Sigmoid colon (tissue), 7 donors: ENCODE measurements around the gene SAAL1. TPM values are rescaled to one million over a fixed set of nuclear protein-coding genes. Genes with fewer than 3 reads are reported as not detected.

Experiments
- DNase-seq: peaks from one replicate; pipeline ENCODE4 v3.0.0-alpha.2; 2019
- H3K27ac ChIP-seq, 4 donors: fragments of 200-600 bp; sonication (generic); one replicate each; pipeline ENCODE4 v1.5.1; 2016 to 2019; ENCODE audit warnings: mild to moderate bottlenecking in 1 of 4
- H3K27me3 ChIP-seq, 3 donors: fragments of 200-600 bp; sonication (generic); one replicate each; pipeline ENCODE4 v1.5.1; 2019; ENCODE audit warnings: mild to moderate bottlenecking in 1 of 3
- H3K36me3 ChIP-seq, 4 donors: fragments of 200-600 bp; sonication (generic); one replicate each; pipeline ENCODE4 v1.5.1; 2016 to 2019
- H3K4me1 ChIP-seq, 4 donors: fragments of 200-600 bp; sonication (generic); one replicate each; pipeline ENCODE4 v1.5.1; 2017 to 2019
- H3K4me3 ChIP-seq, 4 donors: fragments of 200-600 bp; sonication (generic); one replicate each; pipeline ENCODE4 v1.5.1; 2017 to 2019; ENCODE audit warnings: mild to moderate bottlenecking in 2 of 4, moderate library complexity in 1 of 4
- H3K9me3 ChIP-seq, 4 donors: fragments of 200-600 bp in 3 of 4; sonication (generic) in 3 of 4; one replicate each; pipeline versions ENCODE4 v1.5.1 to v1.6.1; 2013 to 2019
- CTCF ChIP-seq, 4 experiments: fragments of 450-650 bp in 3 of 4; fragments of 200-600 bp in 1 of 4; IDR thresholded peaks; one replicate each; pipeline ENCODE4 v1.5.1; 2016 to 2019; ENCODE audit warnings: antibody characterized with exemption in 4 of 4, mild to moderate bottlenecking in 3 of 4, moderate library complexity in 2 of 4
- EP300 ChIP-seq, 4 donors: sonication (generic); formaldehyde crosslinking; IDR thresholded peaks; one replicate each; pipeline ENCODE4 v1.6.1; 2017; ENCODE audit warnings: antibody characterized with exemption in 4 of 4
- POLR2A ChIP-seq, 2 donors: fragments of 450-650 bp; IDR thresholded peaks; one replicate each; pipeline ENCODE4 v1.6.1; 2016; ENCODE audit warnings: antibody characterized with exemption in 2 of 2, mild to moderate bottlenecking in 2 of 2, moderate library complexity in 2 of 2
- POLR2AphosphoS5 ChIP-seq, 4 donors: sonication (generic); formaldehyde crosslinking; IDR thresholded peaks; one replicate each; pipeline ENCODE4 v1.6.1; 2017; ENCODE audit warnings: antibody characterized with exemption in 4 of 4
- WGBS, 2 donors: extraction: QIAGEN DNeasy Blood & Tissue Kit; methylation state at CpG; one replicate each; pipeline ENCODE4 v1.1.7; 2013; 5-methylcytosine and 5-hydroxymethylcytosine counted together
- intact Hi-C: fragments of 100-400 bp; cut with DNase I; formaldehyde crosslinking; loops from one replicate; pipeline ENCODE4 v1.15.1; 2023
- polyA plus RNA-seq, 3 donors: library from polyadenylated mRNA; stranded (reverse); fragments of 200-250 nt; gene quantifications; one replicate each; pipeline ENCODE4 v1.2.3, GENCODE V29; 2013
- total RNA-seq, 4 donors: library from RNA; depleted of rRNA; stranded (reverse); fragments of >200 nt; gene quantifications; one replicate each; pipeline ENCODE4 v1.1.0, GENCODE V29; 2016
- donor health status: healthy with polysubstance abuse.
- donor health status: Bipolar disorder and iron deficiency.
- donor health status: healthy.

SAAL1 gene
- total and polyA plus RNA-seq, 7 donors: 7.2 to 14.4 (median 11.5) TPM

- peaks cover 0 to 15% (median 12%) of the 10 kb centered on the region in 4 donors for H3K4me1 ChIP-seq
- intact Hi-C loops: loop anchor here (10.0 kb wide), 1 partner anchor 224 kb away; the partner anchor contains the start of genes GTF2H1 and HPS5
- H3K27ac ChIP-seq: no peak overlapping the region
- no peaks in the 10 kb centered on the region for H3K27me3 ChIP-seq
- H3K4me3 ChIP-seq: no peak overlapping the region
- no peaks in the 10 kb centered on the region for H3K9me3 ChIP-seq
- TF ChIP-seq POLR2A (IDR thresholded peaks at IDR 0.05): no peak
- TF ChIP-seq EP300 (IDR thresholded peaks at IDR 0.05): no peak
- TF ChIP-seq CTCF (IDR thresholded peaks at IDR 0.05): no peak
- no peak for TF ChIP-seq POLR2AphosphoS5 (IDR thresholded peaks at IDR 0.05)
- 36 to 53% methylated on average over 6 of the region's 6 CpGs for WGBS, 2 donors
- peaks cover 0 to 47% (median 11%) of the 10 kb centered on the region in 4 donors for H3K36me3 ChIP-seq
- no peak for DNase-seq
Observed at GRCh38 chr11:18100926-18101656, 4.8 kb downstream of the SAAL1 start.

GRCh38 chr11:18093959-18094358 lies 11.9 kb downstream of the SAAL1 start:
- no peaks in the 10 kb centered on the region for H3K27me3 ChIP-seq
- DNase-seq: no peak
- intact Hi-C loops: no loop called here
- no peak overlapping the region for H3K27ac ChIP-seq
- H3K36me3 ChIP-seq: peaks cover 4 to 66% (median 35%) of the 10 kb centered on the region in 4 donors
- H3K9me3 ChIP-seq: no peaks in the 10 kb centered on the region
- TF ChIP-seq POLR2A (IDR thresholded peaks at IDR 0.05) (no peak), EP300 (IDR thresholded peaks at IDR 0.05) (no peak), CTCF (IDR thresholded peaks at IDR 0.05) (no peak), POLR2AphosphoS5 (IDR thresholded peaks at IDR 0.05) (no peak)
- H3K4me1 ChIP-seq: no peaks in the 10 kb centered on the region
- no peak overlapping the region for H3K4me3 ChIP-seq

- Histone ChIP-seq H3K4me3 (no peak overlapping the region), H3K27me3 (no peaks in the 10 kb centered on the region), H3K27ac (no peak overlapping the region), H3K36me3 (peaks cover 4 to 88% (median 35%) of the 10 kb centered on the region in 4 donors), H3K9me3 (no peaks in the 10 kb centered on the region), H3K4me1 (no peaks in the 10 kb centered on the region)
- no peak for DNase-seq
- WGBS, 2 donors: 96% methylated on average over 2 of the region's 2 CpGs
- TF ChIP-seq EP300 (IDR thresholded peaks at IDR 0.05) (no peak), CTCF (IDR thresholded peaks at IDR 0.05) (no peak), POLR2A (IDR thresholded peaks at IDR 0.05) (no peak), POLR2AphosphoS5 (IDR thresholded peaks at IDR 0.05) (no peak)
- intact Hi-C loops: no loop called here
Observed at GRCh38 chr11:18091731-18092130, 14.2 kb downstream of the SAAL1 start.

GRCh38 chr11:18088966-18089365 lies 16.9 kb downstream of the SAAL1 start:
- TF ChIP-seq POLR2AphosphoS5 (IDR thresholded peaks at IDR 0.05): no peak
- TF ChIP-seq POLR2A (IDR thresholded peaks at IDR 0.05): no peak
- no peak for TF ChIP-seq EP300 (IDR thresholded peaks at IDR 0.05)
- no peak for TF ChIP-seq CTCF (IDR thresholded peaks at IDR 0.05)
- Histone ChIP-seq H3K27me3 (no peaks in the 10 kb centered on the region), H3K9me3 (no peaks in the 10 kb centered on the region), H3K36me3 (peaks cover 0 to 83% (median 22%) of the 10 kb centered on the region in 4 donors), H3K4me1 (no peaks in the 10 kb centered on the region), H3K27ac (no peak overlapping the region), H3K4me3 (no peak overlapping the region)
- intact Hi-C loops: no loop called here
- 88 to 91% methylated on average over 3 of the region's 3 CpGs for WGBS, 2 donors
- DNase-seq: no peak
